ENCODE data around the gene TTLL9. TPM values are rescaled to one million over a fixed set of nuclear protein-coding genes. Genes with fewer than 3 reads are reported as not detected.
A peak's percentile ranks its signal among the peaks of the same experiment; 100 is the strongest.

TTLL9 gene
- total RNA-seq, 1 donor from 2014 or later, result 0.05 TPM

GRCh38 chr20:31835554-31835953, 34.9 kb upstream of the TTLL9 start:
- no peak for TF ChIP-seq CTCF (IDR thresholded peaks at IDR 0.05; ENCODE audit: borderline replicate concordance)
- Histone ChIP-seq H3K27ac (replicated peaks) (peak overlapping the region; percentile 42), H3K9me3 (replicated peaks) (no peaks in the 10 kb centered on the region), H3K4me3 (no peak overlapping the region), H3K27me3 (ENCODE audit: low read depth) (no peaks in the 10 kb centered on the region), H3K4me1 (peaks cover 46% of the 10 kb centered on the region), H3K36me3 (no peaks in the 10 kb centered on the region)
- intact Hi-C loops (cut with micrococcal nuclease), result no loop called here
- no peak for DNase-seq

DNA sequence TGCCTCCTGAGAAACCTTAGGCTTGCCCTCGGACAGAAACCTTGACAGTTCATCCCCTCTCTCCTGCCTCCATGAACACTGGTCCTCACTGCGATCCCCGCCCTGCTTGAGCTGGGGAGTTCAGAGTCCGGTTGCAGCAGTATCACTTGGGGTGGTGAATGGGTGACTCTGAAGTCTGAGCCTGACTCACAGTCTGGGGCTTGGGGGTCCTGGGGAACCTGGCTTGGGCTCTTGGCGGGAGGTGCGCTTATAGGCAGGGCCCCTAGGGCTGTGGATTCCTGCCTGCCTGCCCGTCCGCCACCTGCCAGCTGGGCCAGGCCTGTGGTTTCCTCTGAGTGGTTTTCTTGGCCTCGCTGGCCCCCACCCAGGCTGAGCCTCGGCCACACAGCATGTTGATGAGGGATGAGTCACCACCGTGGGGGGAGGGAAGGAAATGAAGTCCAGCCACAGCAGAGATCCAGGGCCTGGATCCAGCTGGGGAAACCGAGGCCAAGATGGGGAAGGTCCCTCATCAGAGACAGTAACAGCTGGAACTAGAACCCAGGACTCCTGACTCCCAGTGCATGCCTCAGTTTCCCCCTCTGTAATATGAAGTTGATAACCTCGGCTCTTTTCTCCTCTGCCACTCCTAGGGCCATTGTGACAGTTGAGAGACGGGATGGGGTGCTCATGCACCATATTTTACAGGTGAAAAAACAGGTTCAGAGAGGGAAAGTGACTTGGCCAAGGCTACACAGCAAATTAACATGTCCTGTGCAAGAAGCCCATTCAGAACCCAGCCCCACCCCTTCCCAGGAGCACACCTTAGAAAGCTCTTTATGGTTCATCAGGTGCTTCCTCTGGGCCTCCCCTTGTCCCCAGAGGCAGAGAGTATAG, 34.2 kb upstream of the TTLL9 start:
- DNase-seq, result peak; percentile 79
- peaks cover 49% of the 10 kb centered on the region for H3K4me1 ChIP-seq
- H3K4me3 ChIP-seq, result no peak overlapping the region
- no peaks in the 10 kb centered on the region for H3K36me3 ChIP-seq
- intact Hi-C loops (cut with micrococcal nuclease), result no loop called here
- TF ChIP-seq CTCF (IDR thresholded peaks at IDR 0.05; ENCODE audit: borderline replicate concordance), result no peak
- H3K9me3 ChIP-seq (replicated peaks), result no peaks in the 10 kb centered on the region
- H3K27me3 ChIP-seq (ENCODE audit: low read depth), result no peaks in the 10 kb centered on the region
- H3K27ac ChIP-seq (replicated peaks), result peak overlapping the region; percentile 42

GRCh38 chr20:31836853-31837608, 33.4 kb upstream of the TTLL9 start:
- intact Hi-C loops (cut with micrococcal nuclease), result no loop called here
- no peak for TF ChIP-seq CTCF (IDR thresholded peaks at IDR 0.05; ENCODE audit: borderline replicate concordance)
- Histone ChIP-seq H3K4me1 (peaks cover 57% of the 10 kb centered on the region), H3K36me3 (no peaks in the 10 kb centered on the region), H3K9me3 (replicated peaks) (no peaks in the 10 kb centered on the region), H3K4me3 (no peak overlapping the region), H3K27me3 (ENCODE audit: low read depth) (no peaks in the 10 kb centered on the region), H3K27ac (replicated peaks) (peak overlapping the region; percentile 42)
- DNase-seq, result no peak

- H3K4me1 ChIP-seq, result peaks cover 66% of the 10 kb centered on the region
- intact Hi-C loops (cut with micrococcal nuclease), result no loop called here
- H3K9me3 ChIP-seq (replicated peaks), result no peaks in the 10 kb centered on the region
- no peaks in the 10 kb centered on the region for H3K36me3 ChIP-seq
- H3K27ac ChIP-seq (replicated peaks), result peak overlapping the region; percentile 42
- no peaks in the 10 kb centered on the region for H3K27me3 ChIP-seq (ENCODE audit: low read depth)
- no peak overlapping the region for H3K4me3 ChIP-seq
- TF ChIP-seq CTCF (IDR thresholded peaks at IDR 0.05; ENCODE audit: borderline replicate concordance), result no peak
- DNase-seq, result no peak
Measured at GRCh38 chr20:31837896-31838397, 32.5 kb upstream of the TTLL9 start.

- H3K4me3 ChIP-seq, result no peak overlapping the region
- no peak for TF ChIP-seq CTCF (IDR thresholded peaks at IDR 0.05; ENCODE audit: borderline replicate concordance)
- peak overlapping the region; percentile 42 for H3K27ac ChIP-seq (replicated peaks)
- intact Hi-C loops (cut with micrococcal nuclease), result no loop called here
- DNase-seq, result no peak
- peaks cover 75% of the 10 kb centered on the region for H3K4me1 ChIP-seq
- no peaks in the 10 kb centered on the region for H3K9me3 ChIP-seq (replicated peaks)
- H3K27me3 ChIP-seq (ENCODE audit: low read depth), result peaks cover 5% of the 10 kb centered on the region
- no peaks in the 10 kb centered on the region for H3K36me3 ChIP-seq
Measured at GRCh38 chr20:31838646-31839292, 31.7 kb upstream of the TTLL9 start.

All from left ventricle myocardium inferior (tissue), 1 donor.